ENCODE results near the gene LIPC. TPM values are rescaled to one million over a fixed set of nuclear protein-coding genes. Genes with fewer than 3 reads are reported as not detected.

LIPC gene
- total RNA-seq, 1 experiment from 2014 or later: not detected

GRCh38 chr15:58424722-58425121 is 7.1 kb upstream of the LIPC start:
- in situ Hi-C loops (cut with HindIII; ENCODE audit: low pct_unique_long_range_greater_than_20kb, low sequenced_read_pairs): no loop called here
- DNase-seq (ENCODE audit: low read depth, low spot score): no peak

GRCh38 chr15:58425185-58425584 is 6.6 kb upstream of the LIPC start:
- DNase-seq (ENCODE audit: low read depth, low spot score): no peak
- in situ Hi-C loops (cut with HindIII; ENCODE audit: low pct_unique_long_range_greater_than_20kb, low sequenced_read_pairs): no loop called here

GRCh38 chr15:58425834-58426233 is 6.0 kb upstream of the LIPC start:
- DNase-seq (ENCODE audit: low read depth, low spot score): no peak
- in situ Hi-C loops (cut with HindIII; ENCODE audit: low pct_unique_long_range_greater_than_20kb, low sequenced_read_pairs): no loop called here

- peak; percentile 85 for DNase-seq (ENCODE audit: low read depth, low spot score)
- in situ Hi-C loops (cut with HindIII; ENCODE audit: low pct_unique_long_range_greater_than_20kb, low sequenced_read_pairs): no loop called here
Observed at GRCh38 chr15:58426501-58426900, 5.3 kb upstream of the LIPC start.

- no peak for DNase-seq (ENCODE audit: low read depth, low spot score)
- in situ Hi-C loops (cut with HindIII; ENCODE audit: low pct_unique_long_range_greater_than_20kb, low sequenced_read_pairs): no loop called here
Observed at GRCh38 chr15:58427987-58428386, 3.8 kb upstream of the LIPC start.

GRCh38 chr15:58430224-58430787 is 1.5 kb upstream of the LIPC start:
- DNase-seq (ENCODE audit: low read depth, low spot score): no peak
- in situ Hi-C loops (cut with HindIII; ENCODE audit: low pct_unique_long_range_greater_than_20kb, low sequenced_read_pairs): no loop called here

GRCh38 chr15:58432401-58432800 is 610 bp downstream of the LIPC start:
- in situ Hi-C loops (cut with HindIII; ENCODE audit: low pct_unique_long_range_greater_than_20kb, low sequenced_read_pairs): no loop called here
- no peak for DNase-seq (ENCODE audit: low read depth, low spot score)

GRCh38 chr15:58433597-58434333 is 2.0 kb downstream of the LIPC start:
- DNase-seq (ENCODE audit: low read depth, low spot score): no peak
- in situ Hi-C loops (cut with HindIII; ENCODE audit: low pct_unique_long_range_greater_than_20kb, low sequenced_read_pairs): no loop called here

GRCh38 chr15:58434334-58434875 is 2.6 kb downstream of the LIPC start:
- in situ Hi-C loops (cut with HindIII; ENCODE audit: low pct_unique_long_range_greater_than_20kb, low sequenced_read_pairs): no loop called here
- DNase-seq (ENCODE audit: low read depth, low spot score): no peak

- in situ Hi-C loops (cut with HindIII; ENCODE audit: low pct_unique_long_range_greater_than_20kb, low sequenced_read_pairs): no loop called here
- no peak for DNase-seq (ENCODE audit: low read depth, low spot score)
Observed at GRCh38 chr15:58436552-58436951, 4.8 kb downstream of the LIPC start.

- no peak for DNase-seq (ENCODE audit: low read depth, low spot score)
- in situ Hi-C loops (cut with HindIII; ENCODE audit: low pct_unique_long_range_greater_than_20kb, low sequenced_read_pairs): no loop called here
Observed at GRCh38 chr15:58437531-58438105, 5.8 kb downstream of the LIPC start.

GRCh38 chr15:58438111-58438510 is 6.3 kb downstream of the LIPC start:
- no peak for DNase-seq (ENCODE audit: low read depth, low spot score)
- in situ Hi-C loops (cut with HindIII; ENCODE audit: low pct_unique_long_range_greater_than_20kb, low sequenced_read_pairs): no loop called here

- in situ Hi-C loops (cut with HindIII; ENCODE audit: low pct_unique_long_range_greater_than_20kb, low sequenced_read_pairs): no loop called here
- DNase-seq (ENCODE audit: low read depth, low spot score): peak; percentile 77
Observed at GRCh38 chr15:58438956-58439355, 7.2 kb downstream of the LIPC start.

GRCh38 chr15:58440158-58440910 is 8.5 kb downstream of the LIPC start:
- DNase-seq (ENCODE audit: low read depth, low spot score): no peak
- in situ Hi-C loops (cut with HindIII; ENCODE audit: low pct_unique_long_range_greater_than_20kb, low sequenced_read_pairs): no loop called here

GRCh38 chr15:58440922-58441321 is 9.1 kb downstream of the LIPC start:
- no peak for DNase-seq (ENCODE audit: low read depth, low spot score)
- in situ Hi-C loops (cut with HindIII; ENCODE audit: low pct_unique_long_range_greater_than_20kb, low sequenced_read_pairs): no loop called here

- peak; percentile 40 for DNase-seq (ENCODE audit: low read depth, low spot score)
- in situ Hi-C loops (cut with HindIII; ENCODE audit: low pct_unique_long_range_greater_than_20kb, low sequenced_read_pairs): no loop called here
Observed at GRCh38 chr15:58441376-58442070, 9.7 kb downstream of the LIPC start.

GRCh38 chr15:58442122-58442521 is 10.3 kb downstream of the LIPC start:
- peak; percentile 85 for DNase-seq (ENCODE audit: low read depth, low spot score)
- in situ Hi-C loops (cut with HindIII; ENCODE audit: low pct_unique_long_range_greater_than_20kb, low sequenced_read_pairs): no loop called here

- in situ Hi-C loops (cut with HindIII; ENCODE audit: low pct_unique_long_range_greater_than_20kb, low sequenced_read_pairs): no loop called here
- DNase-seq (ENCODE audit: low read depth, low spot score): no peak
Observed at GRCh38 chr15:58443308-58443707, 11.5 kb downstream of the LIPC start.
